GM21576 (cell line): ENCODE data around the gene FXR1.
"Not testable (repeated sequence)": the region's sequence is repeated elsewhere in the genome, so short reads cannot be mapped to it uniquely, and the experiment has no call there.

Experiments used
- ATAC-seq: cut with Tn5 transposase; IDR thresholded peaks from one replicate; pipeline ENCODE4 v1.9.1; 2021; ENCODE audit warnings: mild to moderate bottlenecking, moderate library complexity; ENCODE audit not compliant: unreplicated experiment

FXR1 gene

GRCh38 chr3:180912304-180913296 lies at the start of gene FXR1:
TSS of gene FXR1 (plus strand) at chr3:180912670. CDS start at chr3:180912686, 16 bp downstream.
- ATAC-seq = peak; percentile 99

DNA sequence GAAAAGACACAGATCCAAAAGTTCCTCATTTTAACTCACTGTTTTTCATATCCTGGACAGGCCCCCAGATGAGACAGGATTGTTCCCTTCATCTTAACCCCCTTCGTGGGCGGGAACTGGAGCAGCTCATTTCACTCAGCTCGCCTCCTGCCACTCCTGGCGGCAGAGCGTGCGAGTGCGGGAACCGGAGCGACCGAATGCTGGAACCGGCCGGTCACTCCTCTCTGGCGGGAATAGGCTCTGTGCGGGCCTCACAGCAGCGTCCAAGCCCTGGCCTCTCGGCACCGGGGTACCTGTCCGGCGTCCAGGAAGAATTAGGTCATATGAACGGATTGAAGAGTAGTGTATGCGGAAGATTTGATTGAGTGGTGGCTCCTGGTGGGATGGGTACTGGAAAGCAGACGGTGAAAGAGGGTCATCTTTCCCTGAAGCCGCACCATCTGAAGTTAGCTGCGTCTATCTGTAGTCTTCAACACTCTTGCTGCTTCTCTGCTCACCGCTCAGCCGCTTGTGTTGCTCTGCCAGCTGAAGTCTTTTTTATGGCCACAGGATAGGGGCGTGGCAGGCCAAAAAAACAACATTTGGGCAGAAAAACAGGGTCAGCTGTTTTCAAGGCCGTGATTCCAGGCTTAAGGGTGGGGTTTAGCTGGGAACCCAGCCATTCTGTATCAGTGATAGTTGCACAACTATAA lies 42.3 kb upstream of the FXR1 start:
- ATAC-seq = no peak

GRCh38 chr3:180871901-180872300 lies 40.6 kb upstream of the FXR1 start:
- ATAC-seq = no peak

DNA sequence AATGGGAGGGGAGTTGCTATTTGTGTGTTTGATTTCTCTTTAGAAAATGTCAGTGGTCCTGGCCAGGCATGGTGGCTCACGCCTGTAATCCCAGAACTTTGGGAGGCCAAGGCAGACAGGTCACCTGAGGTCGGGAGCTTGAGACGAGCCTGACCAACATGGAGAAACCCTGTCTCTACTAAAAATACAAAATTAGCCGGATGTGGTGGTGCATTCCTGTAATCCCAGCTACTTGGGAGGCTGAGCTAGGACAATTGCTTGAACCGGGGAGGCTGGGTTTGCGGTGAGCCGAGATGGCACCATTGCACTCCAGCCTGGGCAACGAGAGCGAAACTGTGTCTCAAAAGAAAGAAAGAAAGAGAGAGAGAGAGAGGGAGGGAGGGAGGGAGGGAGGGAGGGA lies 40.0 kb upstream of the FXR1 start:
- ATAC-seq = not testable (repeated sequence)

DNA sequence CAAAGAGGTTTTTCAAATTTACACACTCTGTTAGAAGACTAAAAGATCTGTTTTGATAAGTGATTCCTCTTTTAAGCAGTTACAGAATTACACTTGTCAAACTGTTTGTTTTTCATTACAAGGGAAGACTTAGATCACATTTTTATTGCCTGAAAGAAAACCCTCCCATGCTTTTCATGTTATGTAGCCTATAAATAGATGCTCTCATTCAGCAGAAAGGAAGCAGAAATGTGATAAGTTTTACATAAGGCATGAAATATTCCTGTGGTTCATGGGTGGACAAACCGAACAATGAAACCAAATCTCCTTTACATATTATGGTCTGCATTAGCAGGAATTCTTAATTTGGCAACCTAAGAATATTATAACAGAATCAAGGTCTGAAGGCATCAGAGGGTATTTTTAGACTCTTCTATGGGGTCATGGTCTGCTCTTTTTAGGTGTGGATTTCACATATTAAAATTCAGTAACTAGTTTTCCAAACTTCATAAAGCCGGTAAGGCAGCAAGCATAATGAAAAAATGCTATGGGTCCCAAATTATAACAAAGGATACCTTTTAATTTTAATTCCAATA lies 37.3 kb upstream of the FXR1 start:
- no peak for ATAC-seq

- no peak for ATAC-seq
Measured at GRCh38 chr3:180881065-180881801, 31.2 kb upstream of the FXR1 start.

DNA sequence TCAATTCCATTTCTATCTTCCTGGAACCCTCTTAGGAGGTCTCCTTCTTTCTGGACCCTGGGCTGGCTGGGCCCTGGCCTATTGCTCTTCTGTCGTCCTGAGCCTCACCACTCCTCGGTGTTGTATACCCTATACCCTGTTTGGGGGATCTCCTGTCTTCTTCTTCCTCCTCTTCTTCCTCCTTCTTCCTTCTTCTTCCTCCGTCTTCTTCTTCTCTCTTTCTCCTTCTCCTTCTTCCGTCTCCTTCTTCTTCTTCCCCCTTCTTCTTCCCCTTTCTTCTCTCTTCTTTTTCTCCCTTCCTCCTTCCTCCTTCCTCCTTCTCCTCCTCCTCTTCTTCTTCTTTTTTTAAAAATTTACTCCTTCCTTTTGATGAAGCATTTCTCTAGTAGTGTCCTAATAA lies 30.4 kb upstream of the FXR1 start:
- no peak for ATAC-seq

GRCh38 chr3:180888992-180889560 lies 23.4 kb upstream of the FXR1 start:
- no peak for ATAC-seq

DNA sequence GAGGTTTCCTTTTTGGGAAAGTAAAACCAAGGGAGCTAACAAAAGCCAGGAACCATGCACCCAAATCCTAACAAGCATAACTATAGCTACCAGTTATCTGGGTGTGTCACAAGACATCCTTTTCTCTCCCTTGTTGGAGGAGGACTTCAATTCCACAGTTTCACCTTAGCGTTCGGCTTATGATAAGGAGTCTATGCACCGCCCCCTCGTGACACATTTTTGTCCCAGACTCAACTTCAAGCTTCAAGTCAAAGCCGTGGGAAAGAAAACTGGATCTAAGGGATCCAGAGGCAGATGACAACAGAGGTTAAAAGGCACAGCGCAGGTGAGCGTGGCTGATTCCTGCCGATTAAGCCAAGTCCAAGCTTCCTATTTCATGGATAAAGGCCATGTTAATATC lies 13.9 kb upstream of the FXR1 start:
- no peak for ATAC-seq

GRCh38 chr3:180909369-180910127 lies 2.9 kb upstream of the FXR1 start:
- no peak for ATAC-seq

- no peak for ATAC-seq
Measured at GRCh38 chr3:180910823-180911222, 1.6 kb upstream of the FXR1 start.

DNA sequence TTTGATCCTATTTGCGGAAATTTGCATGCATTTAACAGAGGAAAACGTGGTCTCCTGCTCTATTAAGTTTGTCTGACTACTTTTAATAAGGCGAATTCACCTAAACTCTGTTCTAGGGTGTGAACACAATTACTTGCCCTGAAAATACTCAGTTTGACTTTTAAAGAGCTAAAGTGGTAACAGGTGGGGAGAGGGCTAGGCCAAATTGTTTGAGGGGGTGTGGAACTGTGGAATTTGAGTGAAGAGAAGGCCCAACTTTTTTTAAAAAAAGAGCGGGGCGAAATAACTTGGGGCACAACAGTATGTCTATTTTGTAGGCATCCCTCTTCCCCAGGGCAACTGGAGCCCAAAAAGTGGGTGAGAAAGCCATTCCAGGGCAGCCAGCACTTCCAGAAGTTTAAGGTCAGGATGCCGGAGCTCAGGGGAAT lies 580 bp upstream of the FXR1 start:
- peak; percentile 4 for ATAC-seq

GRCh38 chr3:180913581-180914404 lies 1.3 kb downstream of the FXR1 start:
- no peak for ATAC-seq

DNA sequence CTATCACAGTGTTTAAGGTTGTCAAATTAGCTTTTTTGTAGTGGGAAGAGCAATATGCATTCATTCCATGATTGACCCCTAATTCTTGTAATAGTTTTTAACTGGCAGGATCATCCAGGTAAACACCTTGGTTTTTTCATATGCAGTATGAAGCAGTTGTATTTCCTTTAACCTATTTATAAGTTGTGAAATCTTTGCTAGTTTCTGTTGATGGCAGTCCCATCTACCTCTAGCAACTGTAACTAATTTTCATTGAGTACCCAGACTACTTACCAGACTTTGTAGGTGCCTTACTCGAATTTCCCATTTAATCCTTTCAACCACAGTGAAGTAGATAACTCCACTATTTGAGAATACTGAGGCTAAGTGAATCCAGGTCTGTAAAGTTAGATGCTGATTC lies 6.1 kb downstream of the FXR1 start:
- ATAC-seq = peak; percentile 51

DNA sequence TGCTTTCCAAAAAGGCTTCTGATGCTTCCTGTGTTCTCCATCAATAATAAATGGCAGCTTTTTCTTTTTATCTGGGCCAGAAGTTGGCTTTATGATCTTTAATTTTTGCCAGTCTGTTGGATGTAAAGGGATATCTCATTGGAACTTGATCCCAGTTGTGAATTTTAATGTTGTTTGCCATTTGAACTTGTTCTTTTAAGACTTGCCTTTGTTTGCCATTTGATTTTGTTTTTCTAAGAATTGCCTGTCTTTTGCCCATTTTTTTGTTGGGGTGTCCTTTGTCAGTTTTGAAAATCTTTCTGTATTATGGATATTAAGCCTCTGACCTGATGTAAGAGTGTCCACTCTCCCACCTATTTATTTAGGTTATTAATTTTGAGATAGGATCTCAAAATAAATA lies 9.8 kb downstream of the FXR1 start:
- no peak for ATAC-seq

GRCh38 chr3:180923561-180923960 lies 11.1 kb downstream of the FXR1 start:
- no peak for ATAC-seq

DNA sequence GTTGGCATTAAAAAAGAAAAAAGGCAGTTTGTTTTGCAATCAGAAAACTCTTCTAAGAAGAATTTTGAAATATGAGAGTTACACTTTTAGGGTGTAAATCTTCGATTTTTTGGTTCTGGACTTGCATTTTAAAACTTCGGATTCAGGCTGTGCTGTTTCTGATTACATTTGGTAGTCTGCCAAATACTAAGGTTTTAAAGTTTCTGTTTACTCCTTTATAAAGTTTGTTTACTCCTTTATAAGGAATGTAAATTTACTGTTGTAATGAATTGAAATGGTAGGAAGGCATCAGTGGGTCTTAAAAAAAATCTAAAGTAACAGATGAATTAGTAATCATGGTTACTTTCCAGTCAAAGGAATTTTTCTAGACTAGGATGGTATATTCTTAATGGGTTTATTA lies 14.1 kb downstream of the FXR1 start:
- no peak for ATAC-seq

DNA sequence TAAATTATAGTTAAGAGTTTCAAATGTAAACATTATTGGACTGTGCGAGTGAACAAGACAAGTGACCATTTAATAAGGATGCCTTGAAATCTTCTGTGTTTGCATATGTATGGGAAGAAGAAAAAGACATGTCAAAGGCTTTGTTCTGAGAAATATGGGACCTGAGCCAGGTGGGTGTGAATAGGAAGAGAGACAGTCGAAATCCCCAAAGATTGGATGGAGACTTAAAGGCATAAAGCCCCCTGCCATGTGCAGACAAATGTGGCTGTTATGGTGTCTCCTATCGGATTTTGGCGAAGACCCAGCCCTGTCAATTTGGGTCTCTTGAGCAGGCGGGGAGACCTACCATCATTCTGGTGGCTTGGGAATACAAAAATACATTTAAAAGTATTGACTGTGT lies 16.9 kb downstream of the FXR1 start:
- ATAC-seq = no peak

DNA sequence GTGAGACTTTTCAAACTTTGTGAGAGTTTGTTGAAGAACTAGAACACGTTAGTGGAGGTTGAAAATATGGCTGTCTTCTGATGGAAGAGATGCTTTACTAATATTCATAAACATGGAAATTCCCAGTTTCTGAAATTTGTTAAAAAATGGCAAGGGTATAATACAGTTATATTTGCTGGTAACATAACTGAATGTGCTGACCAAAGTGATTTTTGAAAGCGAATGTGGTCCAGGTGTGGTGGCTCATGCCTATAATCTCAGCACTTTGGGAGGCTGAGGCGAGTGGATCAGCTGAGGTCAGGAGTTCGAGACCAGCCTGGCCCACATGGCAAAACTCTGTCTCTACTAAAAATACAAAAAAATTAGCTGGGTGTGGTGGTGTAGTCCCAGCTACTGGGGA lies 18.1 kb downstream of the FXR1 start:
- no peak for ATAC-seq
